HG03520 (cell line): Measurements from ENCODE around the gene HOXA1.
A peak's percentile ranks its signal among the peaks of the same experiment; 100 is the strongest.

Experiments
- ATAC-seq: cut with Tn5 transposase; IDR thresholded peaks from one replicate; pipeline ENCODE4 v1.9.1; 2021; ENCODE audit warnings: mild to moderate bottlenecking, moderate library complexity; ENCODE audit not compliant: unreplicated experiment

The HOXA1 gene

GRCh38 chr7:27095897-27096767 is at the start of gene HOXA1:
HOXA1 (minus strand) TSS chr7:27096000; CDS start chr7:27095912, 88 bp downstream.
- peak; percentile 80 for ATAC-seq

DNA sequence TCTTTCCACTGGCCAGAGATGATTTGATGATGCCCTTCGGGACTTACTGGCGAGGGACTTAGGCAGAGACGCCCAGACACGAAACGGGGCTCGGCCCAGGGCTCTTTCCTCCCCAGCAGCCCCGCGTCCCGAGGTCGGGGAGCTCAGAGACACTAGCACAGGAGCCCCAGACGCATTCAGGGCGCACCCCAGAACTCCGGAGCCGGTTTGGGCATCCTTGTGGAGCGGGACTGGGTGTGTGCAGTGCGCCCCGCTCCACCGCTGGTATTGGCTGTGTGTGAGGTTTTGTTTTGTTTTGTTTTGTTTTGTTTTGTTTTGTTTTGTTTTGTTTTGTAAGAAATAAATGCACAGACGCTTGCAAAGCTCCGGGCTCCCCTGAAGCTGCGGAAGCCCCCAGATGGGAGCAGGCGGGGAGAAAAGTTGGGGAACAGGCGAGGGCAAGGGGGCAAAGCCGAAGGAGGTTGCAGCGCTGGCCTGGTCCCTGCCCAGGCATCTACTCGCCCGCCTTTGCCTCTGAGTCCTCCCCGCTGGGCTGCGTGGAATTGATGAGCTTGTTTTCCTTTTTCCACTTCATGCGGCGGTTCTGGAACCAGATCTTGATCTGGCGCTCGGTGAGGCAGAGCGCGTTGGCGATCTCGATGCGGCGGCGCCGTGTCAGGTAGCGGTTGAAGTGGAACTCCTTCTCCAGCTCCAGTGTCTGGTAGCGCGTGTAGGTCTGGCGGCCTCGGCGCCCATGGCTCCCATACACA is 49.5 kb upstream of the HOXA1 start:
- no peak for ATAC-seq

DNA sequence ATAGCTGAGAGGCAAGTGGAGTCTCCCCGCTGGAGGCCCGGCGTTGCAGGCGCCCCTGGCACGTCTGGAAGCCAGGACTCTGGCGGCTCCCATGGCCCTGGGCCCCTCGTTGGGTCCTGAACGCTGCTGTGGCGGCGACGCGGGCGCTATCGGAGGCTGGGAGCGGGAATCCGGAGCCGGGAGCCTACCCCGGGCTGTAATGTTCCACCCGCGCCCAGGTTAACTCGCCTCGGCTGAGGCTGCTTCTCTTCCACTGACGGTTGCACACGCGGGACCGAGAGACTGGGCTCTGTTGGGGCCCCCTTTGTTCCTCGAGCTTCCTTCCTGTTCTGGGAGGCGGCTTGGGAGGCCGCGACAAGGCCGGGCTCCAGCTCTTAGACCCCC is 49.0 kb upstream of the HOXA1 start:
- no peak for ATAC-seq

DNA sequence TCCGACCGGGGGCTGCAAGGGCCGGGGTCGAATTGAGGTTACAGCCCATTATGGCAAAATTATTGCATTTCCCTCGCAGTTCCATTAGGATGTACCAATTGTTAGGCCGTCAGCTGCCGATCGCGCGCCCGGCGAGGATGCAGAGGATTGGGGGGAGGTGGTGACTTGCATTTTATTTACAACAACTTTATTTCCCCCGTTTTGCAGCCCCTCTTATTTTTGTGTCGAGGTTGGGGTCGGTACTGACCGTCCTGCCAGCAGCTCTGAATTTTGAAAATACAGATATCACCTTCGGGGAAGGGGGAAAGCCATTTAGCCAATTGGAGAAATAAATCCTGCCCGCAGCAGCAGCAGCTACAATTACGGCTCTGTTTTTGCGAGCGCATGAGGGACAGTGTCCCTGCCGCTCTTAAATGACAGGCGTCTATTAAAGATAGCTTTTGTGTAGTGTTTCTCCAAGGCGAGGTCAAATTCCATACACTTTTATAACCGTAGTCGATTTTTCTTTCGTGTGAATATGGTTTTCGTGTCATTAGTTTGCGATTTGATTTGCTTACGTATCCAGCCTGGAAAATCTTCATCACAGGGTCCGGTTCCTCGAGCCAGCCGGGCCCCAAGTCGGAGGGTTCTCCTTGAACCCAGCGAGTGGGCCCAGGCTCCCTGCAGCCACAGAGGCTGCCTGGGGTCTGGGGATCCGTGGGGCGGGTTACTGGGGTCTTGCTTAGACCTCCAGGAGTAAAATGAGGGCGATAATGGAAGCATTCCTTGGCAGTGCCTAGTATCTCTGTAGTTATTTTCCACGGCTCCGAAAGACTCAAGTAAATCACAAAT is 48.4 kb upstream of the HOXA1 start:
- ATAC-seq: no peak

DNA sequence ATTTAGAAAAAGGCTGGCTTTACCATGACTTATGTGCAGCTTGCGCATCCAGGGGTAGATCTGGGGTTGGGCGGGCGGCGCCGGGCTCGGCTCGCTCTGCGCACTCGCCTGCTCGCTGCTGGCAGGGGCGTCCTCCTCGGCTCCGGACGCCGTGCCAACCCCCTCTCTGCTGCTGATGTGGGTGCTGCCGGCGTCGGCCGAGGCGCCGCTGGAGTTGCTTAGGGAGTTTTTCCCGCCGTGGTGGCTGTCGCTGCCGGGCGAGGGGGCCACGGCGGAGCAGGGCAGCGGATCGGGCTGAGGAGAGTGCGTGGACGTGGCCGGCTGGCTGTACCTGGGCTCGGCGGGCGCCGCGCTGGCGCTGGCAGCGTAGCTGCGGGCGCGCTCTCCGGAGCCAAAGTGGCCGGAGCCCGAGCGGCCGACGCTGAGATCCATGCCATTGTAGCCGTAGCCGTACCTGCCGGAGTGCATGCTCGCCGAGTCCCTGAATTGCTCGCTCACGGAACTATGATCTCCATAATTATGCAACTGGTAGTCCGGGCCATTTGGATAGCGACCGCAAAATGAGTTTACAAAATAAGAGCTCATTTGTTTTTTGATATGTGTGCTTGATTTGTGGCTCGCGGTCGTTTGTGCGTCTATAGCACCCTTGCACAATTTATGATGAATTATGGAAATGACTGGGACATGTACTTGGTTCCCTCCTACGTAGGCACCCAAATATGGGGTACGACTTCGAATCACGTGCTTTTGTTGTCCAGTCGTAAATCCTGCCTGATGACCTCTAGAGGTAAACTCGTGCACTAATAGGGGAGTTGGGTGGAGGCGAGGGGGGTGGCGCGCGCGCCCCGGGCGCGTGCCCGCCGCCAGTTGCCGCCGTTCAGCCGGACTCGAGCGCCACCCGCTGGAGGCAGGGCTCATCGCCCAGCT is 47.5 kb upstream of the HOXA1 start, which contains the start of gene HOXA5:
TSS of gene HOXA5 (minus strand) at position 659 of the 927 bp plus-strand sequence. CDS start at position 585, 74 bp downstream.
- no peak for ATAC-seq

DNA sequence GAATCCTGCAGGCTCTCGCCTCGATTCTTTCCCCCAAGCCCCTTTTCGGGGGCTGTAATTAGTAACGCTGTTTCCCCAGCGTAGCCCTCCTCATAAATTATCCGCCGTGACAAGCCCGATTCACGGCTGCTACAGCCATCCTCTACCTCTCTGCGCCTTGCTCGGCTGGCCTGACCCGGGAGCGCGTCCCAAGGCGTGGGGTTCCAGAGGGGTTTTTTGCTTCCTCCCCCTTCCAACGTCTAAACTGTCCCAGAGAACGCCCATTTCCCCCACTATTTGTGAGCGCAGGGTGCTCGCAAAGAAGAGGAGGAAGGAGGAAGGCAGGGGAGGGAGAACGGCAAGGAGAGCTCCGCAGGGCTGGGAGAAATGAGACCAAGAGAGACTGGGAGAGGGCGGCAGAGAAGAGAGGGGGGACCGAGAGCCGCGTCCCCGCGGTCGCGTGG is 46.8 kb upstream of the HOXA1 start:
- no peak for ATAC-seq

DNA sequence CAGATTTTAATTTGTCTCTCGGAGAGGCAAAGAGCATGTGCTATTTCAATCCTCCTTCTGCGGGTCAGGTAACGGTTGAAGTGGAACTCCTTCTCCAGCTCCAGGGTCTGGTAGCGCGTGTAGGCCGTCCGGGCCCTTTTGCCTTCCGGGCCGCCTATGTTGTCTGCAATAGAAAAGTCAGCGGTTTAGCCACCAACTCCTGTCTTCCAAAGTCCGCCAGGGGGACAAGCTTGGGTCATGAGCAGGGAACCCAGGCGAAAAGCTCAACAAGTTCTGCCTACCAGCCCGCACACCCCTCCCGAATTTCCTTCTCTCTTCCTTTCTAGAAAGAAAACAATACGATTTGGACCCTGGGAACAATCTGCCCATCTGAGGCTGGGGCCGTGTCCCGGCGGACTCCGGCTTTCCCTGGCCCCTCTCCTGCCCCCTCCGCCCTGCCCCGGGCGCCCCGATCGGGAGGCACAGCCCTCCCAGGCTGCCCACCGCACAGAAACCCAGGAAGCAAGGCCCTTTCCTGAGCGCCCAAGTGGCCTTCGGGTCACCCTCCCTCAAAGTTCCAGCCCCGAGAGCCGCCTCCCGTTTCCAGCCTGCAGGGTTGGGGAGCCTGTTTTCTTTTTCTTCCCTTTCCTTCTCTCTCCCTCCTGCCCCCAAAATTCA is 46.3 kb upstream of the HOXA1 start:
- ATAC-seq: no peak

- no peak for ATAC-seq
Measured at GRCh38 chr7:27141137-27141922, 45.5 kb upstream of the HOXA1 start.

- ATAC-seq: no peak
Measured at GRCh38 chr7:27140126-27140857, 44.5 kb upstream of the HOXA1 start.

DNA sequence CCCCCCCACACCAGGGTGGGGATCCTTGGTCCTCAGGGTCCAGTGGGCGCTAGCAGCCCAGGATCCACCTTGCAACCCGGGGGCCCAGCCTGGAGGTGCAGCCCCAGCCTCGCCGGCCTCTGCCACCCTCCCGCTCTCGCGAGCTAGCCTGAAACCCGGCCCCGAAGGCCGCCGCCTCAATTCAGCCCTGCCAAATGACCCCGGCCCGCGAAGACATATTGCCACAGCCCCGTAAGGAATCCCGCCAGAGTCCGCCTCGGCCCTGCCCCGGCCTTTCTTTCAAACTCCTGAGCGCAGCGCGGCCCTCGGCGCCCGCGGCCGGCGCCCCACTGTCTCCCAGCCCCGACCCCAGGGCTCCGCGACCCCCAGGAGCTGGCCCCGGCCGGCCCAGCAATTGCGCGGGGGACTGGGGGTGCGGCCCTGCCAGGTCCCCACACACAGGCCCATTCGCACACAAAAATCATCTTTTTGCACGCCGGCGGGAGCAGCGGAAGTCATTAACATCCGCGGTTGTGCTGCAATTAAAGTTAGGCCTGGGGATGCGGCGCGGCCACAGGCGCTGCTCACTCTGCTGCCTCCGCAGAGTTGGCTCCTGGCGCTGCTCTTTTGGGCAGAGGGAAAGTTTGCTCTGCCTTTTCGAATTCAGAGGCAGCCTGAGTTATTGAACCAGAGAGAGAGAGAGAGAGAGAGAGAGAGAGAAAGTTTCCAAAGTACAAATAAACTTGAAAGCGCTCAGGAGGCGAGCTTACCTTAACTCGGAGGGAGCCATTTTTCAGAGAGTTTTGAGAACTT is 43.7 kb upstream of the HOXA1 start:
- no peak for ATAC-seq

DNA sequence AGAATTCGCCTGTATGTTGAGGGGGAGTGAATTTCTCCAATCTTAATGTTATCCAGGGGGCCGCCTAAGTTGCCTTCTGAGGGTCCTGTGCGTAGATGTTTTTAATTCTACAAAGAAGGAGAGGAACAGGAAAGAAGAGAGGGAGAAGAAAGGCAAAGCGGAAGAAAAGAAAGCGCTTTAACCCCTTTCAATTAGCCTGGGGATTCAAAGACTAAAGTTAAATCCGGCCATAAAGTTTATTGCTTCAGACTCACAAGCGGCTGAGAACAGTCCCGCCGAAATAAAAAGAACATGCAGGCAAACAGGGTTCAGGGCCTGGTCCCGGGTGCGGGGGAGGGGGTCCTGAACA is 43.2 kb upstream of the HOXA1 start:
- ATAC-seq: no peak

- no peak for ATAC-seq
Measured at GRCh38 chr7:27138472-27138871, 42.7 kb upstream of the HOXA1 start.

DNA sequence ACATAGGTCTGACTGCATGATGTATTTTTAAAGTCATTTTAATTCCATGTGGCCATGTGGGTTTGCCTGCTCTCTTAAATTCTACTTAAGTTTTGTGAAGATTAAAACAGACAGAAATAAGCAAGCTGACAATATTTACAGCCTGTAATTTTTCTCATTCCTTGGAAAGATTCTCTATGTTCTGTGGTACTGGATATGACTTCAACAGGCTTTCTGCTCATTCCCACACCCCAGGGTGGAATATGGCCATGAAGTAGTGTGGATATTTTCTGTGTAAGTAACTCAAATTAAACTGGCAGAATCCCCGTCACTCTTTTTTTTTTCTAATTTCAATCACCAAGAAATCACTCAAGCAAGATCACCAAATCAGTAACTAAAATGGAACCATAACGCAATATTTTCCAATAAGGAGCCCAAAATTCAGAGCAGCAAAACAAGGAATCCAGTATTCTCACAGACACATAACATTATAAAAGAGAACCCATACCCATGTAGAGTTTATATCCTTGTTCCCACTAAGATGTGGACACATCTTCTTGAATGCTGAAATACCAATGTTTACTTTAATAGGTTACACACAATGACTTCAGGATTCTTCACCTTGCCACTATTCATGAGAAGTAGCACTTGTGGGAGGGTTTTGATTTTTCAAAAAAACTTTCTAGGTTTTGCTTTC is 42.0 kb upstream of the HOXA1 start:
- no peak for ATAC-seq

DNA sequence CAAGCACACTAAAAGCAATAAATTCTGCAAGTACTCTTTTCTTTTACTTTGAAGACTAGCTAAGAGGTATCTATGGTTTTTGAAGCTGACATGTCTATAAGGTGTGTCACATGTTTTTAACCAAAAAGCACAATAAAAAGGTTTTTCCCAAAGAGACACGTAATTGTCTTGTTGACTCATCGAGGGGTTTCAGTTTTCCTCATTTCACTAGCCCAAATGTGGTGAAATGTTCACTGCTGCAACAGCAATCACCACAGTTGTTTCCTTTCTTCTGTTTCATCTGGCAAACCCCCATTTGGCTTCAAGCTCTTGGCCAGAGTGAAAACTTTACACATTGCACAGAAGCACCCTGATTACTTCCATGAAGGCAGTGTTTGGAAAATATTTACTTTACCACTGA is 38.6 kb upstream of the HOXA1 start:
- ATAC-seq: no peak

DNA sequence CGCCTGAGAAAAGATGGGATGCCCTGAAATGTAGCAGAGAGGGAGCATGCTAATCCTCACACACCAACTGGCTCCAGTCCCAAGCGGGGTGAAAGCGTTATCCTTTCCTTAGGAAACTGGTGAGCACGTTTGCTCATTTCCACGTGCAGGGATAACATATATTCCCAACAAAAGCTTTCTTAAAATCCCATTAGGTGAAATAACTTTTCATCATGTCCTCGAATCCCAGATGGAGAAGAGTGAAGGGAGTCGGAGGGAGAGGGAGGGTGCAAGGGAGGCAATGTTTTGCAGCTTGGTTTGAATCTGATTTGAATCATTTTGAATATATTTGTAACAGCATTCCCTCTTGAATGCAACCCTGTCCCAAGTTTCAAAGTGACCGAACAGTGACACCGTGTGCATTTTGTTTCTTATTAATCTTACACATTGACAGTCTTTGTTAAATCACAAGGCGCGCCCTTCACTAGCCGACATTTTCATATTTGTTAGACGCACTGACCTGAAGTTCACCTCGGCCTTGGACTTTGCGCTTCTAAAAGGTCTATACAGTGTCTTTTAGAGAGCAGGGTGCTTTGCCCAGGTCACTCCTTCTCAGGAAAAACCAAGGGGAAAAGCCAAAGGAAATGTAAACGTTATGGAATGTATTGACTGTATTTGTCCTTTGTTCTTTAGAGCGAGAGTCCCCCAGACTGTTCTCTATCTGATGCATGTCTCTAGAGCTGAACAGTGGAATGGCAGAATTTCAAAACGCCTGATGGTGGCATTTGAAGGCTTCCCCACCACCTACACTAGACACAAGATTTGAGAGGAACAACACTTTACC is 37.8 kb upstream of the HOXA1 start:
- no peak for ATAC-seq

- no peak for ATAC-seq
Measured at GRCh38 chr7:27132978-27133377, 37.2 kb upstream of the HOXA1 start.
